Left ventricle myocardium inferior (tissue), 1 donor: ENCODE measurements around the gene FSHB. TPM values are rescaled to one million over a fixed set of nuclear protein-coding genes. Genes with fewer than 3 reads are reported as not detected.

ENCODE experiments used
- DNase-seq: peaks from one replicate; pipeline ENCODE4 v3.0.0-alpha.2; 2020
- H3K27ac ChIP-seq: fragments of 200-600 bp; replicated peaks from 2 replicates; pipeline ENCODE4 v1.8.0; 2021
- H3K27me3 ChIP-seq: fragments of 200-600 bp; 2 replicates; pipeline ENCODE4 v1.8.0; 2021; ENCODE audit warnings: low read depth
- H3K36me3 ChIP-seq: fragments of 200-600 bp; 2 replicates; pipeline ENCODE4 v1.8.0; 2021
- H3K4me1 ChIP-seq: fragments of 200-600 bp; 2 replicates; pipeline ENCODE4 v1.8.0; 2021
- H3K4me3 ChIP-seq: fragments of 200-600 bp; 2 replicates; pipeline ENCODE4 v1.8.0; 2021; ENCODE audit warnings: mild to moderate bottlenecking, moderate library complexity
- H3K9me3 ChIP-seq: fragments of 200-600 bp; replicated peaks from 2 replicates; pipeline ENCODE4 v1.8.0; 2021
- intact Hi-C: fragments of 100-400 bp; cut with micrococcal nuclease; formaldehyde crosslinking; loops from one replicate; pipeline ENCODE4 v1.11.0; 2022
- total RNA-seq: library from RNA; stranded (reverse); fragmentation: NEBNext Ultra II Directional; extraction: Animal tissue kit (Norgen Biotek cat#: 25700); gene quantifications from one replicate; pipeline ENCODE4 v1.2.1, GENCODE V29; 2021
- TF ChIP-seq, protein P1 (sequence below): fragments of 200-600 bp; IDR thresholded peaks from 2 replicates; pipeline ENCODE4 v1.8.0; 2021; ENCODE audit warnings: antibody characterized with exemption, mild to moderate bottlenecking, borderline replicate concordance
- donor health status: DM: no; HTN: yes; CAD: no; lungs with severe emphysema.

FSHB gene
- total RNA-seq, 1 donor from 2014 or later = not detected

DNA sequence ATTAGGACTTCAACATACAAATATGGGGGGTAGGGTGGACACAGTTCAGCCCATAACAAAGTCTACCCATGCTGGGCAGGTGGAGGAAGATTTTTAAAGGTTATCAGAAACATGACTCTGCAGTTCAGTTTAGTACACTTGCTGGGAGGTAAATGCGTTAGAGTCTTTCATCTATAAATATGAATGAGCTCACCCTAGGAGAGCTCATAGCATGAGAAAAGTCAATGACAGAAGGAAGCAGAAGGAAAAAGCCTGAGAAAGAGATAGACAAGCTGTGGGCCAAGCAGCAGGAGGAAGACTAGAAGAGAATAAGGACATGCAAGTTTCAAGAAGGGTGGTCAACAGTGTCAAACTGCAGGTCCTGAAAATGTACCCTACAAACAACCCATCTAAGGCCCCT lies 27.0 kb upstream of the FSHB start:
- no peak overlapping the region for H3K27ac ChIP-seq
- H3K27me3 ChIP-seq = no peaks in the 10 kb centered on the region
- peaks cover 8% of the 10 kb centered on the region for H3K9me3 ChIP-seq

DNA sequence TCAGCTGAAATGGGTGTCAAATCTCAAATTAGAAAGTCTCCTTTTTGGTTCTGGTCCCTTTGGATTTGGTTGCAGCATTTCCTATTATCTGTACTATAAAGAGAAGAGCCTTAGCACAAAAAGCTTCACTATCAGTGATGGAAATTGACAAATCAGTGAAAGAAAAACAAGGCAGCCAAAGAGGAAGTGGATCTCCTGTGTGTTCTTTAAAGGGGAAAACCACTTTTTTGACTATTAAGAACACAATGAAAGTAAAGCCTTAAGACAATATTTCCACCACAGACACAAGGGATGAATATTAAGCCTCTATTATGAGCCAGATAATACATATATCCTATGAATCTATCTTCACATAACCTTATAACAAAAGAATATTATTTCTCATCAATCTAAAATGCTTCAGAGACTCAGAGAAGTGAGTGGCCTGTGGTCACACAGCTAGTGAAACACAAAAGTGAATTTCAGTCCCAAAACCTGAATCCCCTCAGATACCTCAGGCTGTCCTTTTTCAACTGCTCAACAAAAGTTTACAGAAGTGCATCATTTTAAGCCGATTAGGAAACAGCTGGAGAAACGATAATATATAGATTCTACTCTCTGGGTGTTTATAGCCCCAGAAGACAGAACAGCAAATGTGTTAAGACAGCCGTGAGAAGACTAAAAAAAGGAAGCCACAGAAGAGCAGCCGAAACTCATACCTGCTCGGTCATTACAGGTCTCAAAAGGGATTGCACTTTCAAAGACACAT lies 24.4 kb upstream of the FSHB start:
- H3K36me3 ChIP-seq = no peaks in the 10 kb centered on the region
- H3K27me3 ChIP-seq = no peaks in the 10 kb centered on the region
- no peaks in the 10 kb centered on the region for H3K9me3 ChIP-seq
- peaks cover 9% of the 10 kb centered on the region for H3K4me1 ChIP-seq
- intact Hi-C loops = no loop called here
- H3K4me3 ChIP-seq = no peak overlapping the region
- DNase-seq = no peak
- TF ChIP-seq, protein P1, sequence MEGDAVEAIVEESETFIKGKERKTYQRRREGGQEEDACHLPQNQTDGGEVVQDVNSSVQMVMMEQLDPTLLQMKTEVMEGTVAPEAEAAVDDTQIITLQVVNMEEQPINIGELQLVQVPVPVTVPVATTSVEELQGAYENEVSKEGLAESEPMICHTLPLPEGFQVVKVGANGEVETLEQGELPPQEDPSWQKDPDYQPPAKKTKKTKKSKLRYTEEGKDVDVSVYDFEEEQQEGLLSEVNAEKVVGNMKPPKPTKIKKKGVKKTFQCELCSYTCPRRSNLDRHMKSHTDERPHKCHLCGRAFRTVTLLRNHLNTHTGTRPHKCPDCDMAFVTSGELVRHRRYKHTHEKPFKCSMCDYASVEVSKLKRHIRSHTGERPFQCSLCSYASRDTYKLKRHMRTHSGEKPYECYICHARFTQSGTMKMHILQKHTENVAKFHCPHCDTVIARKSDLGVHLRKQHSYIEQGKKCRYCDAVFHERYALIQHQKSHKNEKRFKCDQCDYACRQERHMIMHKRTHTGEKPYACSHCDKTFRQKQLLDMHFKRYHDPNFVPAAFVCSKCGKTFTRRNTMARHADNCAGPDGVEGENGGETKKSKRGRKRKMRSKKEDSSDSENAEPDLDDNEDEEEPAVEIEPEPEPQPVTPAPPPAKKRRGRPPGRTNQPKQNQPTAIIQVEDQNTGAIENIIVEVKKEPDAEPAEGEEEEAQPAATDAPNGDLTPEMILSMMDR = no peak
- H3K27ac ChIP-seq = no peak overlapping the region

More for the DNA sequence above, 27.0 kb upstream of the FSHB start:
- intact Hi-C loops = no loop called here
- H3K36me3 ChIP-seq = no peaks in the 10 kb centered on the region
- peaks cover 9% of the 10 kb centered on the region for H3K4me1 ChIP-seq
- TF ChIP-seq, protein P1 = no peak
- no peak for DNase-seq
- no peak overlapping the region for H3K4me3 ChIP-seq

DNA sequence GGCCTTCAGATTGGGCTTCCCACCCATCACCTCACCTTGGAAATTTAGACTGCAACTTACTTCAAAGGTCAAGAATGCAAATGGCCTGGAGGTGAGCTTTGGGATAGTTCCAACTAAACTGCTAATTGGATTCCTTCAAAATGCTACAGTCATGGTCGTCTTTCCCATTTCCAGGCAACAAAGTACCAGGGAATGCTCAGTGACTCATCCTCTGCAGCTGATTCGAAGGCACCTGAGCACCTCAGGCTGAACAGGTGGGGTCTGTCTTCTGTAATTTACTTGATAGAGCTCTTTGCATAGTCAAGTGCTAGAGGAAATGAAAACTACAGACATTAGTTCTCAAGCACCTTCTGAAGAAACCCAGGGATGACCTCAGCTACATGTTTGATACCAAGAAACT lies 20.5 kb upstream of the FSHB start:
- TF ChIP-seq, protein P1 = no peak
- Histone ChIP-seq H3K4me3 (no peak overlapping the region), H3K9me3 (no peaks in the 10 kb centered on the region), H3K27ac (no peak overlapping the region), H3K4me1 (no peaks in the 10 kb centered on the region), H3K36me3 (no peaks in the 10 kb centered on the region), H3K27me3 (no peaks in the 10 kb centered on the region)
- DNase-seq = no peak
- intact Hi-C loops = no loop called here

DNA sequence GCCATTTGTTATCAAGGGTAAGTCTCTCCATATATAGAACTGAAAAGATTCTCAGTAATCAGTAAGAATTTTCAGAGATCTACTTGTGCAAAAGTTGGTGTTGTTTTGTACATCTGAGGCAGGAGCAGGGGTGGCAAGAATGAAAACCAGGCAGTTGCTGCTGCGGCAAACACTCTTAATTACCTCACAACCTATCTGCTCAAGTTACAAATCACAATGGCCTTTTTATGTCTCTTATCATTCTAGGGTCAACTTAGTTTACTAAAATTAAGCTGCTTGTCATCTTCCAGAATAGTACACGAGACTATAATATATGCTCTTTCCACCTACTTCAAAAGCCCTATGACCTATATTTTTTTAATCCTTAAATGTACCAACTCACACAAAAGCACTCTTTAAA lies 14.3 kb upstream of the FSHB start:
- Histone ChIP-seq H3K9me3 (no peaks in the 10 kb centered on the region), H3K4me3 (no peak overlapping the region), H3K4me1 (no peaks in the 10 kb centered on the region), H3K27ac (no peak overlapping the region), H3K36me3 (no peaks in the 10 kb centered on the region), H3K27me3 (no peaks in the 10 kb centered on the region)
- no peak for DNase-seq
- intact Hi-C loops = no loop called here
- TF ChIP-seq, protein P1 = no peak

DNA sequence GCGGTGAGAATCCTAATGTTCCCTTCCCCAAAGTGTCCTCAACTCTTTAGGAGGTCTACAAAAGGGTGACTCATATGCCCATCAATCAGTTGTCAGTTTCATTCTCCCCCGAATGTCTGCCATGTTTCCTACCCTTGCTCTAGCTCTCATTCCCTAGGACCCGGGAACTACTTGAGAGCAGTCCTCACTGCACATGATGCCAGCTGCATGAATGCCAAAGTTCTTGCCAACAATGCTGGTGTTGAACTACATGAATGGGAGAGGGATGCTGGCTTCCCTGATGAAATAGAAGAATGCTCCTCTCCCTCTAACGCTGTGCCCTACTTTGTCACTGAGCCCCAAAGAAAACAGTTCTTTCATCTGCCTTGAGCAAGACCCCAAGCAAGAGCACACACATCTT lies 12.5 kb upstream of the FSHB start:
- Histone ChIP-seq H3K27me3 (no peaks in the 10 kb centered on the region), H3K9me3 (no peaks in the 10 kb centered on the region), H3K4me3 (no peak overlapping the region), H3K27ac (no peak overlapping the region), H3K36me3 (no peaks in the 10 kb centered on the region), H3K4me1 (peaks cover under 1% of the 10 kb centered on the region)
- TF ChIP-seq, protein P1 = no peak
- DNase-seq = no peak
- intact Hi-C loops = no loop called here
